ENCODE measurements around the gene MAPK4. TPM values are rescaled to one million over a fixed set of nuclear protein-coding genes. Genes with fewer than 3 reads are reported as not detected.

The MAPK4 gene
- total and polyA plus RNA-seq, 10 of the 15 experiments (the other 5 are each of a cell fraction or from before 2014, with no cell fraction given) = 0.03 to 0.11 (median 0.06) TPM; not detected in 4

- no TSS peak for BruUV-seq (replicated peaks)
- no peak overlapping the region for H2AFZ ChIP-seq (ENCODE audit: control insufficient read depth, low read depth, low read length)
- H3K27me3 ChIP-seq (replicated peaks in 1 of 2; ENCODE audit: control insufficient read depth in 2 of 2, insufficient read depth in 2 of 2, low read length in 1 of 2) = no peaks in the 10 kb centered on the region; a peak in 1 of 4 replicates
- H3K4me2 ChIP-seq (ENCODE audit: control insufficient read depth, insufficient read depth) = no peak overlapping the region
- CTCF ChIA-PET = no interaction called here
- in situ Hi-C loops (cut with MboI) (no loop called here), intact Hi-C loops (cut with micrococcal nuclease; ENCODE audit: unreplicated experiment) (no loop called here)
- H3K79me2 ChIP-seq (ENCODE audit: control insufficient read depth, insufficient read depth, low read length) = no peaks in the 10 kb centered on the region
- SMC1A ChIA-PET (ENCODE audit: uncharacterized antibody, unreplicated experiment) = interaction anchor here (0.6 kb wide), 1 partner anchor 26 kb away, joined by 3 read pairs; no protein-coding TSS in a partner anchor
- 30% methylated on average over 8 of the region's 8 CpGs for WGBS (ENCODE audit: insufficient coverage, insufficient replicate concordance, low lambda C conversion rate, missing lambda C conversion rate)
- no peaks in the 10 kb centered on the region for H4K20me1 ChIP-seq (ENCODE audit: control insufficient read depth, insufficient read depth)
- no peak overlapping the region for H3K4me3 ChIP-seq
- ATAC-seq = no peak
- H3K4me1 ChIP-seq (ENCODE audit: control insufficient read depth, insufficient read depth, low read length) = no peaks in the 10 kb centered on the region
- no peaks in the 10 kb centered on the region for H3K36me3 ChIP-seq (ENCODE audit: control insufficient read depth in 2 of 2, insufficient read depth in 2 of 2, low read length in 1 of 2)
- H3K9me3 ChIP-seq (replicated peaks; ENCODE audit: control insufficient read depth, insufficient read depth, low read length) = no peaks in the 10 kb centered on the region
- TF ChIP-seq SREBF1 (IDR thresholded peaks at IDR 0.05; ENCODE audit: low read length) (no peak), POLR2A (IDR thresholded peaks at IDR 0.05; ENCODE audit: low read depth, low read length) (no peak), CTCF (IDR thresholded peaks at IDR 0.05 in 2 of 3, conservative IDR thresholded peaks at IDR 0.05 in 1 of 3; ENCODE audit: control insufficient read depth in 2 of 3, extremely low read depth in 1 of 3, insufficient read depth in 1 of 3, low read depth in 3 of 3, low read length in 3 of 3) (no peak), REST (IDR thresholded peaks at IDR 0.05; ENCODE audit: low read depth, low read length) (no peak), TCF3 (IDR thresholded peaks at IDR 0.05; ENCODE audit: borderline replicate concordance, insufficient read depth, low read depth, low read length) (no peak), SIX5 (IDR thresholded peaks at IDR 0.05; ENCODE audit: low read depth, low read length, severe bottlenecking) (no peak), POU2F2 (IDR thresholded peaks at IDR 0.05; ENCODE audit: borderline replicate concordance, low read depth, low read length) (no peak), ZNF687 (IDR thresholded peaks at IDR 0.05) (no peak), MYC (IDR thresholded peaks at IDR 0.05; ENCODE audit: insufficient read depth, insufficient read length, insufficient replicate concordance, low read length, severe bottlenecking) (no peak), MYB (IDR thresholded peaks at IDR 0.05; ENCODE audit: borderline replicate concordance, low read depth, low read length) (no peak)
- no peak for DNase-seq (ENCODE audit: low read depth, low spot score)
- FAIRE-seq = no peak
- no peak overlapping the region for H3K27ac ChIP-seq (ENCODE audit: control insufficient read depth, insufficient read depth)
- POLR2A ChIA-PET = no interaction called here
- H3K9ac ChIP-seq (ENCODE audit: control insufficient read depth, insufficient read depth, low read length) = no peak overlapping the region
- RAD21 ChIA-PET (ENCODE audit: unreplicated experiment) = no interaction called here
Observed at GRCh38 chr18:50636366-50637057, 76.6 kb downstream of the MAPK4 start.

Data from GM12878 (cell line).